Measurements from ENCODE around the gene GUCY2C.

GRCh38 chr12:14575585-14575984 lies 120.8 kb downstream of the GUCY2C start:
- TF ChIP-seq ZBTB11 (CRISPR knock-in tag; IDR thresholded peaks at IDR 0.05), result no peak
- TF ChIP-seq CTCF (IDR thresholded peaks at IDR 0.05 in 2 of 3, conservative IDR thresholded peaks at IDR 0.05 in 1 of 3; ENCODE audit: control insufficient read depth in 2 of 3, extremely low read depth in 1 of 3, insufficient read depth in 1 of 3, low read depth in 3 of 3, low read length in 3 of 3), result no peak
- no peak for TF ChIP-seq POLR2AphosphoS5 (IDR thresholded peaks at IDR 0.05; ENCODE audit: low read length)
- TF ChIP-seq SMAD1 (IDR thresholded peaks at IDR 0.05; ENCODE audit: low read depth, partially characterized antibody), result no peak
- TF ChIP-seq HCFC1 (IDR thresholded peaks at IDR 0.05; ENCODE audit: low read length), result no peak
- no peak for TF ChIP-seq RUNX3 (IDR thresholded peaks at IDR 0.05; ENCODE audit: low read length)
- no peak for TF ChIP-seq POLR2A (IDR thresholded peaks at IDR 0.05; ENCODE audit: low read depth, low read length)
- TF ChIP-seq CHD4 (IDR thresholded peaks at IDR 0.05), result no peak
- no peak for TF ChIP-seq EP300 (IDR thresholded peaks at IDR 0.05; ENCODE audit: borderline replicate concordance in 1 of 2, control insufficient read depth in 1 of 2, low read depth in 2 of 2, low read length in 2 of 2)
- TF ChIP-seq KDM1A (IDR thresholded peaks at IDR 0.05; ENCODE audit: borderline replicate concordance), result no peak
- no peak for TF ChIP-seq MAX (IDR thresholded peaks at IDR 0.05; ENCODE audit: low read depth, low read length)
- TF ChIP-seq TCF7 (IDR thresholded peaks at IDR 0.05; ENCODE audit: borderline replicate concordance), result no peak

Measured in GM12878 (cell line).